ENCODE measurements around the gene GPAT2. TPM values are rescaled to one million over a fixed set of nuclear protein-coding genes. Genes with fewer than 3 reads are reported as not detected.
"Not testable (repeated sequence)": the region's sequence is repeated elsewhere in the genome, so short reads cannot be mapped to it uniquely, and the experiment has no call there.

Gene GPAT2
- total and polyA plus RNA-seq, 2 of the 4 experiments (the other 2 are of a cell fraction) = 0.36 to 0.53 TPM

DNA sequence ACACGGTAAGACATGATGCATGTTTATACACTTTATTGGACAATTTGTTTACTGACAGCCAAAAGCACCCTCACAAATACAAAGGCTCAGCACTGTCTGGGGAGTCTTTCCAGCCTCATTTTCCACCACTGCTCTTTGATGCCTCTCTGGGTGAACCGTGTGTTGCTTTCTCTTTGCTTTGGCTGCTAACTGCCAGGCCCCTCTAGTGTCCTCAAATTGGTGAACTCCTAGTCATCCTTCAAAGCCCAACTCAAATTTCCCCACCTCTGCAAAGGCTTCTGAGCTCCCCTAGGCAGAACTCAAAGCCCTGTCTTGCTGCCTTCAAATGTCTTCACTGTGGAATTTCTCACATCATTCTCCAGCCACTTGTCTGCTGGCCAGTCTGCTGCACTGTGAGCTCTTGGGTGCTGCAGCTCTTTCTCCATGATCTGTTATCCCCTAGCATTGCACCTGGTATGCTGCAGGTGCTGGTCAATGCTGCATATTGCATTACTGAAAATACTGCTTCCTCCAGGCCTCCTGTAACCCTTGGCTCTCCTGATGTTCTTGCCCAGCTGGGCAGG is 32.5 kb upstream of the GPAT2 start:
- H2BK15ac ChIP-seq (ENCODE audit: low read depth, low read length); H2AK5ac ChIP-seq (ENCODE audit: low read depth, low read length); H3K4me1 ChIP-seq (ENCODE audit: control insufficient read depth, insufficient read depth, low read length); H4K8ac ChIP-seq (ENCODE audit: low read depth in 2 of 2, low read length in 2 of 2); DNase-seq; dilution Hi-C loops (cut with HindIII; ENCODE audit: low sequenced_read_pairs, unreplicated experiment); H4K20me1 ChIP-seq (ENCODE audit: insufficient read depth, low read length); intact Hi-C loops (cut with micrococcal nuclease); H3K9me1 ChIP-seq (ENCODE audit: insufficient read depth, low read length); CTCF ChIA-PET; H3K27ac ChIP-seq (ENCODE audit: insufficient read depth, low read length); H3K4me3 ChIP-seq (ENCODE audit: insufficient read depth, low read depth, low read length); H2BK20ac ChIP-seq (ENCODE audit: low read depth, low read length); H3K79me1 ChIP-seq (ENCODE audit: low read depth in 1 of 2, low read length in 2 of 2); H3K4ac ChIP-seq (ENCODE audit: low read depth, low read length); H3K14ac ChIP-seq (replicated peaks; ENCODE audit: low read depth, low read length); ATAC-seq (ENCODE audit: low read depth); BruUV-seq (replicated peaks); H3K36me3 ChIP-seq (ENCODE audit: control insufficient read depth, insufficient read depth, low read length); H4K5ac ChIP-seq (ENCODE audit: low read depth, low read length); H3K23ac ChIP-seq (ENCODE audit: low read depth, low read length); H4K91ac ChIP-seq (ENCODE audit: insufficient read depth, low read depth, low read length); H2AK9ac ChIP-seq (replicated peaks; ENCODE audit: low read depth, low read length, poor library complexity); H2BK120ac ChIP-seq (ENCODE audit: low read depth, low read length); H3K18ac ChIP-seq (ENCODE audit: low read depth, low read length); H2AFZ ChIP-seq (replicated peaks; ENCODE audit: low read length, poor library complexity); H3K56ac ChIP-seq (ENCODE audit: extremely low read depth, insufficient read depth, low read length); POLR2A ChIA-PET (ENCODE audit: unreplicated experiment); H3K9me3 ChIP-seq (ENCODE audit: control insufficient read depth, insufficient read depth, low read length); H2BK5ac ChIP-seq (ENCODE audit: low read depth, low read length, poor library complexity, severe bottlenecking); H3K9ac ChIP-seq (ENCODE audit: low read depth, low read length); H3K4me2 ChIP-seq (ENCODE audit: low read depth, low read length): not testable (repeated sequence)
- in situ Hi-C loops (cut with MboI; ENCODE audit: low sequenced_read_pairs) = loop anchor here (25.0 kb wide), 1 partner anchor 1595 kb away; the partner anchor contains the start of genes ACTR1B and C2orf92
- H3K27me3 ChIP-seq (ENCODE audit: control insufficient read depth, insufficient read depth, low read length) = peaks cover 19% of the 10 kb centered on the region
- WGBS, 2 experiments (ENCODE audit: extremely low coverage in 2 of 2, insufficient read length in 1 of 2) = 60% methylated on average over 1 of the region's 2 CpGs; no CpG with 5 or more reads in 1 of the 2 experiments

DNA sequence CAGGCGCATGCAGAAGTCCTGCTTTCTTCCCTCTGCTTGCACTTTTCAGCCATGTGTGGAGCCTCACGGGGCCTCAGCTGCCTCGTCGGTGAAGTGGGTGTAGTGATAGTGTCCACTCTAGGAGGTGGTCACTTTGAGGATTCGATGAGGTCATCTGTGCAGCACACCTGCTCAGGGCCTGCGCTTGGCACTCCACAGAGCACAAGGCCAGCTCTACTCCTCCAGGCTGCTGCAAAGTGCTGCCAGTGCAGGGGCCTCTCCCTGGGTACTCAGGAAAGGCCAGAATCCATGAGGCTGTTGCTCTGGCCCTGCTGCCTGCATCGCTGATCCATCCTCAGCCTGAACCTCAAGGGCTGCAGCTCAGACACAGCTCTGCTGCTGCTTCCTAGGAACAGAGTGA is 31.8 kb upstream of the GPAT2 start:
- H4K5ac ChIP-seq (ENCODE audit: low read depth, low read length); H4K8ac ChIP-seq (ENCODE audit: low read depth in 2 of 2, low read length in 2 of 2); DNase-seq; intact Hi-C loops (cut with micrococcal nuclease); H2AK5ac ChIP-seq (ENCODE audit: low read depth, low read length); H3K79me1 ChIP-seq (ENCODE audit: low read depth in 1 of 2, low read length in 2 of 2); H2BK120ac ChIP-seq (ENCODE audit: low read depth, low read length); H3K27ac ChIP-seq (ENCODE audit: insufficient read depth, low read length); H2BK5ac ChIP-seq (ENCODE audit: low read depth, low read length, poor library complexity, severe bottlenecking); H2BK20ac ChIP-seq (ENCODE audit: low read depth, low read length); H3K9me1 ChIP-seq (ENCODE audit: insufficient read depth, low read length); BruUV-seq (replicated peaks); H3K4me2 ChIP-seq (ENCODE audit: low read depth, low read length); H3K14ac ChIP-seq (replicated peaks; ENCODE audit: low read depth, low read length); H3K23ac ChIP-seq (ENCODE audit: low read depth, low read length); H3K4me3 ChIP-seq (ENCODE audit: insufficient read depth, low read depth, low read length); H3K4ac ChIP-seq (ENCODE audit: low read depth, low read length); H2AFZ ChIP-seq (replicated peaks; ENCODE audit: low read length, poor library complexity); POLR2A ChIA-PET (ENCODE audit: unreplicated experiment); H3K18ac ChIP-seq (ENCODE audit: low read depth, low read length); dilution Hi-C loops (cut with HindIII; ENCODE audit: low sequenced_read_pairs, unreplicated experiment); H3K9me3 ChIP-seq (ENCODE audit: control insufficient read depth, insufficient read depth, low read length); H3K9ac ChIP-seq (ENCODE audit: low read depth, low read length); H3K36me3 ChIP-seq (ENCODE audit: control insufficient read depth, insufficient read depth, low read length); H3K4me1 ChIP-seq (ENCODE audit: control insufficient read depth, insufficient read depth, low read length); H2AK9ac ChIP-seq (replicated peaks; ENCODE audit: low read depth, low read length, poor library complexity); H2BK15ac ChIP-seq (ENCODE audit: low read depth, low read length); CTCF ChIA-PET; H3K56ac ChIP-seq (ENCODE audit: extremely low read depth, insufficient read depth, low read length); H4K91ac ChIP-seq (ENCODE audit: insufficient read depth, low read depth, low read length); H4K20me1 ChIP-seq (ENCODE audit: insufficient read depth, low read length); ATAC-seq (ENCODE audit: low read depth): not testable (repeated sequence)
- in situ Hi-C loops (cut with MboI; ENCODE audit: low sequenced_read_pairs) = loop anchor here (25.0 kb wide), 1 partner anchor 1596 kb away; the partner anchor contains the start of genes ACTR1B and C2orf92
- peaks cover 19% of the 10 kb centered on the region for H3K27me3 ChIP-seq (ENCODE audit: control insufficient read depth, insufficient read depth, low read length)
- no CpG with 5 or more reads among the region's 7 CpGs for WGBS, 2 experiments (ENCODE audit: extremely low coverage in 2 of 2, insufficient read length in 1 of 2)

All from IMR-90 (cell line).